Activated T-cell treated with anti-CD3 and anti-CD28 coated beads, Interleukin-2, amount 50 U/mL, for 72 hours (primary cell): Measurements from ENCODE around the gene C9orf57. TPM values are rescaled to one million over a fixed set of nuclear protein-coding genes. Genes with fewer than 3 reads are reported as not detected.
A peak's percentile ranks its signal among the peaks of the same experiment; 100 is the strongest.

Experiments used
- ATAC-seq, 2 donors: fragments of 150-1000 bp; cut with Tn5 transposase; replicated peaks in 1 of 2; 2 replicates each; pipeline ENCODE4 v1.10.0; 2021; ENCODE audit warnings: moderate library complexity in 2 of 2, mild to moderate bottlenecking in 1 of 2
- DNase-seq, 2 donors: peaks; one replicate each; pipeline ENCODE4 v3.0.0; 2021 to 2022; ENCODE audit warnings: mixed read lengths in 1 of 2
- H3K27ac Mint-ChIP-seq: one replicate; pipeline ENCODE4 v1.8.0; 2022; ENCODE audit warnings: mild to moderate bottlenecking, moderate library complexity, mixed read lengths
- H3K27me3 Mint-ChIP-seq: one replicate; pipeline ENCODE4 v1.8.0; 2022; ENCODE audit warnings: low read depth, mixed read lengths
- H3K36me3 Mint-ChIP-seq, 2 donors: one replicate each; pipeline ENCODE4 v1.8.0; 2022; ENCODE audit warnings: mixed read lengths in 2 of 2, mild to moderate bottlenecking in 1 of 2; ENCODE audit not compliant: insufficient read depth in 2 of 2
- H3K4me1 Mint-ChIP-seq: one replicate; pipeline ENCODE4 v1.8.0; 2022; ENCODE audit warnings: low read depth, mixed read lengths
- H3K4me3 Mint-ChIP-seq, 2 donors: one replicate each; pipeline ENCODE4 v1.8.0; 2022; ENCODE audit warnings: mild to moderate bottlenecking in 2 of 2, mixed read lengths in 2 of 2, moderate library complexity in 2 of 2
- H3K9me3 Mint-ChIP-seq, 2 donors: one replicate each; pipeline ENCODE4 v1.8.0; 2022; ENCODE audit warnings: mixed read lengths in 2 of 2
- total RNA-seq, 2 donors: library from RNA; stranded (reverse); gene quantifications; one replicate each; pipeline ENCODE4 v1.2.3, GENCODE V29; 2022

C9orf57 gene
- total RNA-seq, 2 donors from 2014 or later: not detected

DNA sequence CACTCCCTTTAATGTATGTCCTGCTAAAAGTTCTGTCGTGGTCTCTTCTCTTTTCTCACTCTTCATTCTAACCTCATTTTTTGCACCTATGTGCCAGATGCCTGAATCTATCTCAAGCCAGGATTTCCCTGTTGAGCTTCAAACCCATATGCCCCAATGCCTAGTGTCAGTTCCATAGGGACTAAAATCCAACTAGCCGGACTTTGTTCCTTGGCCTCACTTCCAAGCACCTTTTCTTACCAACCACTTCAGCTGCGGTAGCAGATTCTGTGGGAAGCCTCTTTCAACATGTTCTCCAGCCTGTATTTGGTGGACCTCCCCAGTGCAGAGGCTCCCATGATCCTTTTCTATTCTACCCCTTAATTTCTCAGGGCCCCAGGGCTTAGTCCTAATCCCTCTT is 17.5 kb downstream of the C9orf57 start:
- H3K36me3 Mint-ChIP-seq: no peaks in the 10 kb centered on the region
- ATAC-seq (no peak), DNase-seq (no peak)
- no peaks in the 10 kb centered on the region for H3K9me3 Mint-ChIP-seq
- H3K4me1 Mint-ChIP-seq: peaks cover 8% of the 10 kb centered on the region
- no peak overlapping the region for H3K27ac Mint-ChIP-seq
- H3K27me3 Mint-ChIP-seq: peaks cover 12% of the 10 kb centered on the region
- no peak overlapping the region for H3K4me3 Mint-ChIP-seq

DNA sequence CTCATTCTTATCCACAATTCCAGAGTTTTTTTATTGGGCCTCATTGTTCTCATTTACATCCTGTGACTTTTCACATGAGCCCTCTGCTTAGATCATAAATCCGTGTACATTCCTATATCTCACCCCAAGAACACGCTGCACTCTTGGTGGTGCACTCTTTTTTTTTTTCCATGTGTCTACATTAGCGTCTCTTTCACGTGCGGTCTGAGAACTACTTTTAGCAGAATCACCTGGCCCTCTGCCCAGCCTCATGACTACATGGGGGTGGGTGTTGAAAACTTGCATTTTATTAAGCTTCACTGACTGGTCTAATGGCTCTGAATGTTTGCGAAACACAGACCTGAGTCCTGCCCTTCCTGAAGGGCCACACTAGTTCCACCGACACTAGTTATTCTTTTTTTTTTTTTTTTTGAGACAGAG is 18.6 kb downstream of the C9orf57 start:
- ATAC-seq (no peak), DNase-seq (no peak)
- no peak overlapping the region for H3K27ac Mint-ChIP-seq
- peaks cover 12% of the 10 kb centered on the region for H3K27me3 Mint-ChIP-seq
- H3K36me3 Mint-ChIP-seq: no peaks in the 10 kb centered on the region
- no peaks in the 10 kb centered on the region for H3K9me3 Mint-ChIP-seq
- peaks cover 8% of the 10 kb centered on the region for H3K4me1 Mint-ChIP-seq
- H3K4me3 Mint-ChIP-seq: no peak overlapping the region

DNA sequence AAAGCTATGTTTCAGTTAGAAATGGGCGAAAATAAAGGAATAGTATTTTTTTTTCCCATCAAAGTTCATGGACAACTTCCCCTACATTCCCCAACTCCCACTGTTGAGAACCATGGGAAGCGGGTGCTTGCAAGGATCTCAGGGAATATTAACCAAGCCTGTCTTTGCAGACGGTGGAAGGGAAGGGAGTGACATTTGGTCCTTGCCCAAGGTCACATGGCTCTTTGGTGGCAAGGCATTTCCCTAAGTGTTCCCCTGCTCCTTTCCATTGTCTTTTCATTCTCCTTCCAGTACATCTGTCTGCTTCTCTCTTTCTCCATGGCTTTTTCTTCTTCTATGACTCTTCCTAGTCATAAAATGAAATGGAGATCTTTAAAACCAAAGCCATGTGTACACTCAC is 19.0 kb downstream of the C9orf57 start:
- H3K27ac Mint-ChIP-seq: no peak overlapping the region
- H3K36me3 Mint-ChIP-seq: no peaks in the 10 kb centered on the region
- H3K4me1 Mint-ChIP-seq: peaks cover 8% of the 10 kb centered on the region
- peaks cover 12% of the 10 kb centered on the region for H3K27me3 Mint-ChIP-seq
- DNase-seq (no peak), ATAC-seq (no peak)
- H3K9me3 Mint-ChIP-seq: no peaks in the 10 kb centered on the region
- no peak overlapping the region for H3K4me3 Mint-ChIP-seq

- Mint-ChIP-seq H3K36me3 (no peaks in the 10 kb centered on the region), H3K4me3 (no peak overlapping the region), H3K4me1 (peaks cover 8% of the 10 kb centered on the region), H3K27me3 (peaks cover 12% of the 10 kb centered on the region), H3K27ac (no peak overlapping the region), H3K9me3 (no peaks in the 10 kb centered on the region)
- ATAC-seq (peak in 1 of 2 donors; percentile 64), DNase-seq (no peak)
These were observed 20.9 kb downstream of the C9orf57 start for GRCh38 chr9:72039532-72039931.

DNA sequence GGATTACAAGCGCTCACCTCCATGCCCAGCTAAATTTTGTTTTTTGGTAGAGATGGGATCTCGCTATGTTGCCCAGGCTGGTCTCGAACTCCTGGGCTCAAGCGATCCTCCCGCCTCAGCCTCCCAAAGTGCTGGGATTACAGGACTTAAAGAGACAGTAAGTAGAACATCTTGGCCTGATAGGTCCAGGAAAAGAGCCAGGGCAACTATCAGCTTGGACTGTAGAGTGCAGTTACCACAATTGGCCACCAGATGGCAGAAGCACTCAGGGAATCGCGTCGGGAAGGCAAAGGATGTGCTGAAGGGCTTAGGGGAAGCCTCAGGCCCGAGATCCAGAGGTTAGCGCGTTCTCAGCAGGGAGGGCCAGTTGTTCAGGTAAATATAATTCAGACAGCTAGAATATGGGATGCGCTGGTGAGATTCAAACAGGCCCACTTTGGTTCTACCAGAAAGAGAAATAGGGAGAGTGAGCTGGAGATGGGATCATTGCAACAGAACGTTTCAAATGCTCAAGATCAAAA is 21.5 kb downstream of the C9orf57 start:
- ATAC-seq (peak; percentile 65 to 78), DNase-seq (peak; percentile 54 to 71)
- Mint-ChIP-seq H3K27ac (no peak overlapping the region), H3K27me3 (peaks cover 11% of the 10 kb centered on the region), H3K9me3 (no peaks in the 10 kb centered on the region), H3K4me3 (peak overlapping the region in 1 of 2 donors; percentile 23), H3K4me1 (peaks cover 8% of the 10 kb centered on the region), H3K36me3 (no peaks in the 10 kb centered on the region)

DNA sequence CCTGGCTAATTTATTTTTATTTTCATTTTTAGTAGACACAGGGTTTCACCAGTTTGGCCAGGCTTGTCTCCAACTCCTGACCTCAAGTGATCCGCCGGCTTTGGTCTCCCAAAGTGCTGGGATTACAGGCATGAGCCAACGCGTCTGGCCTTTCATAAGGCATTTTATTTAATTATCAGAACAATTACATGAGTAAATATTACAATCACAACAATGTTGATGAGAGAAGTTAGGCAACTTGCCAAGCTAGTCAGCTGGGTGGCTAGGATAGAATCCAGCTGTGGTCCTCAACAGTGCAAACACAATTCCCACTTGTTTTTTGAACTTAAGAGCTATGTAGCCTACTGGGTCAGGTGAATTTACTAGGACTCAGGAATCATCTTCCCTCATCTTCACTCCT is 22.0 kb downstream of the C9orf57 start:
- Mint-ChIP-seq H3K27ac (no peak overlapping the region), H3K36me3 (no peaks in the 10 kb centered on the region), H3K4me3 (no peak overlapping the region), H3K9me3 (no peaks in the 10 kb centered on the region), H3K4me1 (peaks cover 8% of the 10 kb centered on the region), H3K27me3 (peaks cover 6% of the 10 kb centered on the region)
- no peak for DNase-seq
- ATAC-seq: no peak

GRCh38 chr9:72037571-72037970 is 22.8 kb downstream of the C9orf57 start:
- Mint-ChIP-seq H3K4me1 (peaks cover 8% of the 10 kb centered on the region), H3K27ac (no peak overlapping the region), H3K9me3 (no peaks in the 10 kb centered on the region), H3K36me3 (no peaks in the 10 kb centered on the region), H3K27me3 (no peaks in the 10 kb centered on the region), H3K4me3 (no peak overlapping the region)
- DNase-seq (no peak), ATAC-seq (no peak)

- Mint-ChIP-seq H3K36me3 (no peaks in the 10 kb centered on the region), H3K9me3 (peaks cover 1 to 3% of the 10 kb centered on the region in 2 donors), H3K4me3 (no peak overlapping the region), H3K27ac (no peak overlapping the region), H3K4me1 (no peaks in the 10 kb centered on the region), H3K27me3 (no peaks in the 10 kb centered on the region)
- no peak for ATAC-seq
- no peak for DNase-seq
These were observed 29.6 kb downstream of the C9orf57 start for GRCh38 chr9:72030767-72031166.

DNA sequence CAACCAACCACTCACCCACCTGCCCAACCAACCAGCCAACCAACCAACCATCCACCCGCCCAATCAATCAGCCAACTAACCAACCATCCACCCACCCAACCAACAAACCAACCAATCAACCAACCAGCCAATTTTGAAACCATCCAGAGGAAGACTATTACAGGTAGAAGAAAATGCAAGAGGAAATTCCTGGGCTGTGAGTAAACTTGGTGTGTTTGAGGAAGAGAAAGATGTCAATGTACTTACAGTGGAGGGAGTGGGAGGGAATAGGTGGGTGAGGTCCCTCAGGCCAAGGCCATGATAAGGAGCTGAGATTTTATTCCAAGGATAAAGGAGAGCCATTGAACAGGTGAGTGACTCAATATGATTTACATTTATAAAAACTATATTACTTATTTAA is 30.4 kb downstream of the C9orf57 start:
- H3K27me3 Mint-ChIP-seq: no peaks in the 10 kb centered on the region
- no peaks in the 10 kb centered on the region for H3K36me3 Mint-ChIP-seq
- H3K4me3 Mint-ChIP-seq: no peak overlapping the region
- H3K4me1 Mint-ChIP-seq: no peaks in the 10 kb centered on the region
- DNase-seq: no peak
- H3K27ac Mint-ChIP-seq: no peak overlapping the region
- peaks cover 1 to 3% of the 10 kb centered on the region in 2 donors for H3K9me3 Mint-ChIP-seq
- ATAC-seq: no peak

- Mint-ChIP-seq H3K27ac (no peak overlapping the region), H3K27me3 (no peaks in the 10 kb centered on the region)
- ATAC-seq: peak in 1 of 2 donors; percentile 12
These were observed 34.5 kb downstream of the C9orf57 start for GRCh38 chr9:72025906-72026305.

GRCh38 chr9:72023596-72023995 is 36.8 kb downstream of the C9orf57 start:
- Mint-ChIP-seq H3K4me1 (no peaks in the 10 kb centered on the region), H3K36me3 (no peaks in the 10 kb centered on the region), H3K4me3 (no peak overlapping the region), H3K9me3 (no peaks in the 10 kb centered on the region), H3K27ac (no peak overlapping the region), H3K27me3 (no peaks in the 10 kb centered on the region)
- DNase-seq (no peak), ATAC-seq (no peak)

More at GRCh38 chr9:72025906-72026305, 34.5 kb downstream of the C9orf57 start:
- Mint-ChIP-seq H3K9me3 (peaks cover 1 to 3% of the 10 kb centered on the region in 2 donors), H3K4me3 (no peak overlapping the region), H3K36me3 (no peaks in the 10 kb centered on the region), H3K4me1 (no peaks in the 10 kb centered on the region)
- DNase-seq: no peak

DNA sequence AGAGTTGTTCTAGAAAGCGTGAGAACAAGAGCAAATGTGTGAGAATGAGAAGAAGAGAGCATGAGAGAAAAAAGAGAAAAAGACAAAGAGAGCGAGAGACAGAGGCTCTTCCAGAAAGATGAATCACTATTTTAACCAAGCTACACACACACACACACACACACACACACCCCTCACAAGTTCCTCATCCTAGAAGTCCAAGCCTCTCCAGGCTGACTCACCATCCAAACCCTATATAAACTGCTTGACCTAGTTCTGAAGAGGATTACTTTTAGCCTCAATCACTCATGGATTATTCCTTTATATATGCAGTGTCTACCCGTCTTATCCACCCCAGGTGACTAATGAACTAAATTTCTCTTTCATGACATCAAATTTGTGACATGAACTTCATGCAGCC is 37.6 kb downstream of the C9orf57 start:
- ATAC-seq (no peak), DNase-seq (no peak)
- H3K27ac Mint-ChIP-seq: no peak overlapping the region
- no peaks in the 10 kb centered on the region for H3K36me3 Mint-ChIP-seq
- no peak overlapping the region for H3K4me3 Mint-ChIP-seq
- H3K4me1 Mint-ChIP-seq: no peaks in the 10 kb centered on the region
- H3K27me3 Mint-ChIP-seq: no peaks in the 10 kb centered on the region
- H3K9me3 Mint-ChIP-seq: no peaks in the 10 kb centered on the region

- H3K27me3 Mint-ChIP-seq: no peaks in the 10 kb centered on the region
- H3K4me3 Mint-ChIP-seq: no peak overlapping the region
- H3K27ac Mint-ChIP-seq: no peak overlapping the region
- DNase-seq: no peak
- H3K4me1 Mint-ChIP-seq: peaks cover 9% of the 10 kb centered on the region
- ATAC-seq: no peak
- no peaks in the 10 kb centered on the region for H3K36me3 Mint-ChIP-seq
- H3K9me3 Mint-ChIP-seq: no peaks in the 10 kb centered on the region
These were observed 47.1 kb downstream of the C9orf57 start for GRCh38 chr9:72013292-72013760.

- no peak for ATAC-seq
- H3K27me3 Mint-ChIP-seq: no peaks in the 10 kb centered on the region
- peaks cover 9% of the 10 kb centered on the region for H3K4me1 Mint-ChIP-seq
- no peak overlapping the region for H3K27ac Mint-ChIP-seq
- no peak for DNase-seq
- H3K4me3 Mint-ChIP-seq: no peak overlapping the region
- no peaks in the 10 kb centered on the region for H3K36me3 Mint-ChIP-seq
- H3K9me3 Mint-ChIP-seq: no peaks in the 10 kb centered on the region
These were observed 47.8 kb downstream of the C9orf57 start for GRCh38 chr9:72012646-72013045.
